Activated CD8-positive, alpha-beta memory T cell treated with anti-CD3 and anti-CD28 coated beads, Interleukin-2, amount 50 U/mL, for 1 hour (primary cell): ENCODE measurements around the gene TMC4.
"Not testable (repeated sequence)": the region's sequence is repeated elsewhere in the genome, so short reads cannot be mapped to it uniquely, and the experiment has no call there.

Experiments
- DNase-seq: peaks from one replicate; pipeline ENCODE4 v3.0.0-alpha.2; 2020; ENCODE audit errors: extremely low read depth

Gene TMC4

GRCh38 chr19:54203151-54203611, 30.2 kb upstream of the TMC4 start:
- no peak for DNase-seq

GRCh38 chr19:54201980-54202379, 29.0 kb upstream of the TMC4 start:
- DNase-seq: no peak

DNA sequence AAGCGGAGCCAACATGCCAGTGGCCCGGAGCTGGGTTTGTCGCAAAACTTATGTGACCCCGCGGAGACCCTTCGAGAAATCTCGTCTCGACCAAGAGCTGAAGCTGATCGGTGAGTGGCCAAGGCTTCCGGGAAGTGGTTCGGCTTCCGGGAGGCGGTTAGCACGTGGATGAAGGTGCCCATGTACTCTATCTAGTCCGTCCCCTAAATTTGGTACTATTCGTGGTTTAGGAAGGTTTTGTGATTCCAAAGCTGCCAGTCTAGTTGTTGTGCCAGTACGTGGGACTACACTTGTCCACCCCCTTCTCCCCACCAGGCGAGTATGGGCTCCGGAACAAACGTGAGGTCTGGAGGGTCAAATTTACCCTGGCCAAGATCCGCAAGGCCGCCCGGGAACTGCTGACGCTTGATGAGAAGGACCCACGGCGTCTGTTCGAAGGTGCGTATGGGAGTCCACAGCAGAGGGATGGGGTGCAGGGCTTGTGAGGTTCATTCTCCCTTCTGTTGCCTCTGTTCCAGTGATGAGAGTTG, 28.3 kb upstream of the TMC4 start:
- DNase-seq: no peak

GRCh38 chr19:54199401-54199800, 26.4 kb upstream of the TMC4 start:
- DNase-seq: no peak

DNA sequence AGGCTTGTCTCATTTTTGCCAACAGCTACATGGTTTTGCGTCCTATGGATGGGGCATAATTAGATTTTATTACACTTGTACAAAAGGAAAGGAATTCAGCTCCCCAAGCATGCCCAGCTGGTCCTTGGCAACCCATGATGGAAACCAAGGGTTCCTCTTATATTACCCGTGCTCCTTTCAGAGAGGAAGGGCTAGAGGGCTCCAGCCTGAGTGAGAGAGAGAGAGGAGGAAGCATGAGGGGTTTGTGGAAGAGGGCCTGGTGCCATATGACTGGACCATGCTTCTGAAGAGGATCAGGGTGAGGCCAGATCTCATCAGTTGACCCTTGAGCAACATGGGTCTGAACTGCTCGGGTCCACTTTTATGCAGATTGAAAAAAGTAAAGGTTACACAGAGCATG, 24.2 kb upstream of the TMC4 start:
- no peak for DNase-seq

GRCh38 chr19:54196536-54196935, 23.6 kb upstream of the TMC4 start:
- DNase-seq: no peak

DNA sequence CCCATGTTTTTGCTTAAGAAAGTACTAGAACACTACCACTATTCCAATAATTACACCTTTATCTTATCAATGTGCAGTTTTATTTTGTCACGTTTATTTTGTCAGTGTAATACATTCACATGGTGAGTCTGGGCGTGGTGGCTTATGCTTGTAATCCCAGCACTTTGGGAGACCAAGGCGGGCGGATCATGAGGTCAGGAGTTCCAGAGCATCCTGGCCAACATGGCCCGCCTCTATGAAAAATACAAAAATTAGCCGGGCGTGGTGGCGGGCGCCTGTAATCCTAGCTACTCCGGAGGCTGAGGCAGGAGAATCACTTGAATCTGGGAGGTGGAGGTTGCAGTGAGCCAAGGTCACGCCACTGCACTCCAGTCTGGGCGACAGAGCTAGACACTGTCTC, 21.5 kb upstream of the TMC4 start:
- DNase-seq: not testable (repeated sequence)

- DNase-seq: no peak
These were observed 20.1 kb upstream of the TMC4 start for GRCh38 chr19:54193011-54193410.

DNA sequence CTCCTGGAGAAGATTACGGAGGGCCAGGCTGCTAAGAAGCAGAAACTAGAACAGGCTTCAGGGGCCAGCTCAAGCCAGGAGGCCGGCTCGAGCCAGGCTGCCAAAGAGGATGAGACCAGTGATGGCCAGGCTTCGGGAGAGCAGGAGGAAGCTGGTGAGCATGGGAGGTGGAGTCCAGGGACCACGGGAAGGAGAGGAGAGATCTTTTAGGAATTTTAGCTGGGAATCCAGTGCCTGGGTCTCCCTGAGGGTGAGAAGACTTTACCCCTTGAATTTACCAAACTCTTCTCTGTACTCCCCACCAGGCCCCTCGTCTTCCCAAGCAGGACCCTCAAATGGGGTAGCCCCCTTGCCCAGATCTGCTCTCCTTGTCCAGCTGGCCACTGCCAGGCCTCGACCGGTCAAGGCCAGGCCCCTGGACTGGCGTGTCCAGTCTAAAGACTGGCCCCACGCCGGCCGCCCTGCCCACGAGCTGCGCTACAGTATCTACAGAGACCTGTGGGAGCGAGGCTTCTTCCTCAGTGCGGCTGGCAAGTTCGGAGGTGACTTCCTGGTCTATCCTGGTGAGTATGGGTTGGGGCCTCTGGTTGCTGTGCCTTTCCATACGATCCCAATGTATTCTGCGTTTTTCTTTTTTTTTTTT, 19.0 kb upstream of the TMC4 start:
- no peak for DNase-seq

DNA sequence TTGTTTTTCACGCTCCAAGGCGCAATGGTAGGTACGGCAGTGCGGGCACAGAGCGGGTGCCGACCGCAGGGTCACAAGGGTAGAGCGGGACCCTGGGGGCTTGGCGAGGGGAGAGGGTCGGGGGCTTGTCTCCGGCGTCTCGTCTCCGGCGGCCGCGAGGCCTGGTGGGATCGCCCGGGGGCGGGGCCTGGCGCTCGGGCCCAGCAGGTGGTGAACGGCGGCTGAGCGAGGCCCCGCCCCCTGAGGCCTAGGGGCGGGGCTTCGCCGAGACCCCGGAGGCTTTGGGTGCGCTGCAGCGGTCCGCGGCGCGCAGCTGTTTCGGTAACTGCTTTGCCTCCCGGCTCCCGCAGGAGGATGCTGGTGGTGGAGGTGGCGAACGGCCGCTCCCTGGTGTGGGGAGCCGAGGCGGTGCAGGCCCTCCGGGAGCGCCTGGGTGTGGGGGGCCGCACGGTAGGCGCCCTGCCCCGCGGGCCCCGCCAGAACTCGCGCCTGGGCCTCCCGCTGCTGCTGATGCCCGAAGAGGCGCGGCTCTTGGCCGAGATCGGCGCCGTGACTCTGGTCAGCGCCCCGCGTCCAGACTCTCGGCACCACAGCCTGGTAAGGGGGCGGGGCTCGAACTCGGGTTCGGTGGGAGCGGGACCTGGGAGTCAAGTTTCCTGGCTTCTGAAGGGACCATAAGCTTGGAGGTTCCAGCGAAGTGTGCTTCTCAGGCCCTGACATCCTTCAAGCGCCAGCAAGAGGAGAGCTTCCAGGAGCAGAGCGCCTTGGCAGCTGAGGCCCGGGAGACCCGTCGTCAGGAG, 18.3 kb upstream of the TMC4 start, which contains the start of gene TSEN34:
Gene TSEN34 (plus strand): TSS at position 298 of the 800 bp plus-strand sequence. CDS start 57 bp downstream, at position 355.
- peak; percentile 55 for DNase-seq

- DNase-seq: peak; percentile 100
These were observed 17.6 kb upstream of the TMC4 start for GRCh38 chr19:54190503-54191010.

DNA sequence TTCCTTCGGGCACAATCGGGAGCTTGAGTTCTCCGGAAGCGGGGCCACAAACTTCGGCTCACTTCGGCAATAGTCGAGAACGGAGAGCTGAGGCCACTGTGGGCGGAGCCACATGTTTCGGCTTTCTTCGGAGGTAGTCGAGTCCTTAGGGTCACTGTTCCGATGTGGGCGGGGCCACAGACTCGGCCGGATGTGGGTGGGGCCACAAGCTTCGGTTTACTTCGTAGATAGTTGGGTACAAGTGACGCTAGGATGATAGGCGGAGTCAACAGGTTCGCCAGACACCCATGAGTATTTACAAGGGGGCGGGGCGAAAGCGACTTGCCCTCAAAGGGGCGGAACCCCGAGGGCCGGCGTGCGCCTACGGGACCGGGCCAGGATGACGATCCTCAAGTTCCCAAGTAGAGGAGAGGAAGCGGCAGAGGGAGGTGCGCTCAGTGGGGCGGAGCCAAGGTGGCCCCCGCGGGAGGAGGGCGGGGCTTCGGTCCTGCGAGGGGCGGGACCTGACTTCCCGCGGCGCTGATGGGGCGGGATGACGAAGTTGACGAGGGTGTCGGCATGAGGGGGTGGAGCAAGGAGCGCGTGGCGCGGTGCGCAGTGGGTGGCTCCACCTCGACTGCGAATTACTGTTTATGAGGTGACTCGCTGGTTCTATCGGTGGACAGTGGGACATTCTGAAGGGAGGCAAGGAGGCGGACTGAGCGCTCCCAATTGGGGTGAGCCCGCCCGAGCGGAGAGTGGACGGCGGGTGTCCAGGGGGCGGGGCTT, 17.0 kb upstream of the TMC4 start:
- DNase-seq: peak; percentile 100

DNA sequence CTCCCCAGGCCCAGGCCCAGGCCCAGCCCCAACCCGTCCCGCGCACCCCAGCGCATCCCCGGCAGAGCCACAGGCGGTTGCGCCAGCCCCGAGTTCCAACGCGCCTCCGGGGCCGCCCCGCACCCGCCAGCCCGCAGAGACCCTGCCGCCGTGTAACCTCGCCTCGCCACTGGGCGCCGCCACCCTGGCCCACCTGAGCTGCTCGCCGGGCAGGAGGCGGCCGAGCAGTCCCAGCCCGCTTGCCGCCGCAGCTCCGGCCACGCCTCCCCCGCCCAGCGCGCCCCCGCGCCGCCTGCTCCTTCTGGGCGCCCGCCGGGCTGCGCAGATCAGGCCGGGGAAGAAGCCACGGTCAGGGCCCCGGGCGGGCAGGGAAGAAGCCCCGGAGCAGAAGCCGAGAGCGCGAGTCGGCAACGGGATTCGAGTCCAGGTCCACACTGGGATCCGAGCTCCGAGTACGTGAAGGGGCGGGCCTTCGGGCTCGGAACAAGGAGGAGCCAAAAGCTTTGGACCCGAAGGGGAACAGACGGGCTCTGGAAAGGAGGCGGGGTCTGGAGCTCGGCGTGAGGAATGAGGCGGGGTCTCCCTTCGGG, 16.3 kb upstream of the TMC4 start, which contains the start of gene MBOAT7:
Gene MBOAT7 (minus strand): TSS at position 436 of the 590 bp plus-strand sequence. CDS start 1,072 bp downstream, outside the sequence.
- no peak for DNase-seq

DNA sequence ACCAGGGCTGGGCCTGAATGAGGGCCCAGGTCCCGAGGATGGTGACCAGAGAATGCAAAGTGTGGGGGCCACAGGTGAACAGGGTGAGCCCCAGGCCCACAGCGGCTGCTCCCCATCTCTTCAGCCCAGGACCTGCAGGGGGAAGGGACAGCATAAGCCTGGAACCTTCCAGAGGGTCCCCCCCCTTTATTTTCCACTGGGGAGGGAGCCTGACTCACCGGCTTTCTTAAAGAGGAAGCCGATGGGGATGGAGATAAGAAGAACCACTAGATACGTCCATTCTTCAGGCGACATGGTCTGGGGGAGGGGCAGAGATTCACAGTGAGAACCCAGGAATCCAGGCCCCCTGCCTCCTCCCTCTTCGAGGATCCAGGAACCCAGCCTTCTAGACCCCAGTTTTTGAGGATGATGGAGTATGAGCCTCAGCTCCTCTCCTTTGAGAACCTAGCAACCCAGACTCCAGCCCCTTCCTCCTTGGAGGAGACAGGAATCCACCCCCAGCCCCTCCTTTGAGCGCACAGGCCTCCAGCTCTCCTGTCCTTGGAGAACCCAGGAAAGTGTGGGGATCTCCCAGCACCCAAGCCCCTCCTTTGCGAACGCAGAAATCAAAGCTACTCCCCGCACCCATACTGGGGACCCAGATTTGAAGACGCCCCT, 15.4 kb upstream of the TMC4 start:
- DNase-seq: no peak

- DNase-seq: no peak
These were observed 14.0 kb upstream of the TMC4 start for GRCh38 chr19:54186934-54187381.

GRCh38 chr19:54186351-54186750, 13.4 kb upstream of the TMC4 start:
- DNase-seq: no peak

- no peak for DNase-seq
These were observed 10.5 kb upstream of the TMC4 start for GRCh38 chr19:54183431-54183830.

DNA sequence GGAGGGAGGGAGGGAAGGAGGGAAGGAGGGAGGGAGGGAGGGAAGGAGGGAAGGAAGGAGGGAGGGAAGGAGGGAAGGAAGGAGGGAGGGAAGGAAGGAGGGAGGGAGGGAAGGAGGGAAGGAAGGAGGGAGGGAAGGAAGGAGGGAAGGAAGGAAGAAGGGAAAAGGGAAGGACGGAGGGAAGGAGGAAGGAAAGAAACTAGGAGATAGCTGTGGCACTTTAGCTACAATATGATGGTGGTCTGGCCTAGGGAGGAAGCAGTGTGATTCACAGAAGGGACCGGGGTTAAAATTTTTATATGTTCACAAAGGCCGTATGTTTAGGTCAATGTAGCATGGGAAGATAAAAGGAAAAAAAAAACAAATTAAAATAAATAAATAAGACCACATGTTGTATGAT, 8.9 kb upstream of the TMC4 start:
- not testable (repeated sequence) for DNase-seq

DNA sequence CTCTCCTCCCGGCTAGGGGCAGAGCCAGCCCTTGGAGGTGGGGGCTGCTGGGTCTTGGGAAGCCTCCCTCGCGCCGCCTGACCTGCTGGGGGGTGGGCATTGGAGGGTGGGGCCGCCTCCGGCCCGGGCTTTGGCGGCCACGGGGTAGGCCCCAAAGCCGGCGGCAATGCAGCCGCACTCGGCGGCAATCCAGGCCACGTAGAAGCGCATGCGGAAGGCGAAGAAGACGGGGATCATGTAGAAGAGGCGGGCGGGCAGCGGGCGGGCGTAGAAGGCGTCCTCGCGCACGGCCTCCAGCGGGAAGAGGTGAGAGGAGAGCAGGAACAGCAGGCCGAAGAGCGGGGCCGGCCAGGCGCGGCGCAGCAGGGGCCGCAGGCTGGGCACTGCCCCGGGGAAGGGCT, 7.7 kb upstream of the TMC4 start:
- DNase-seq: no peak

DNA sequence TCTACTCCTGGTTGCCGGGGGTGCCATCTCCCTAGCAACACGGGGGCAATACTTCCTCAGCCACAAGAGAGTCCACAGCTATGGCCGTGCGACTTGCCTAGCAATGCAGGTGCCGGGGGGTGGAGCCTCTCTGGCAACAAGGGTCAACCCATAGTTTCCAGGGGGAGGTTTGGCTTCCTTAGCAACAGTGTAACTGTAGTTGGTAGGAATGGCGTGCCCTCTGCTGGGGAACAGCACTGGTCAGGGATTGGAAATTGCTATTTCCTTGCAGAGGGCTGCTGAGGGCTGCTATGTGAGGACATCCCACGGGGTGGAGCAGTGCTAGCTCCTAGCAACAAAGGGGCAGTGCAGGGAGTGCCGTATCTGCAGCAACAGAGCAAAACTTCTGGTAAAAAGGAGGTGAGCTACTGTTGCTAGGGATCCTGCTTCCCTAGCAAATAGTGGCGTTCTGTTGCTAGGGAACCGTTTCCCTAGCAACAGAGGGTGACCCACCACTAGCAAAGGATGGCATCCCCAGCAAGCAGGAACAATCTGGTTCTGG, 7.0 kb upstream of the TMC4 start:
- DNase-seq: no peak
